ENCODE measurements around the gene CCDC88B. TPM values are rescaled to one million over a fixed set of nuclear protein-coding genes. Genes with fewer than 3 reads are reported as not detected.

Gene CCDC88B
- polyA plus RNA-seq, 1 donor from 2014 or later = 1.3 TPM

DNA sequence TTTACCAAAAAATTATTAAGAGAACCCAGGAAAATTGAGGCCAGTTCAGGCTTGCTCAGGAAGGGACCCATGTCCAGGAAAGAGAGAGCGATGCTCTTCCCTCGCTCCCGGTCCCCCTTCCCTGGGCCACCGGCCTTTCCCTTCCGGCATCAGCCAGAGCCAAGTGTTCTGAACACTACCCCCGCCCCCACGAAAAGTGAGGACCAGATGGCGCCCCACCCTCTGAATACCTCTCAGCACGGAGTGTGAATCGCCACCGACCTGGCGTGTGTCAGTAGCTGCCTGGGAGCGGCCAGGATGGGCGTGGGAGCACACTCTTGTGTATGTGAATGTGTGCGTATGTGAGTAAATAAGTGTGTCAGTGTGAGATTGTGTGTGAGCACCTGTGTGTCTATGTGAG, 39.2 kb downstream of the CCDC88B start:
- no peaks in the 10 kb centered on the region for H3K79me2 ChIP-seq (replicated peaks; ENCODE audit: insufficient read depth, low read length)
- H3K9me3 ChIP-seq (ENCODE audit: low read length) = no peaks in the 10 kb centered on the region
- no peaks in the 10 kb centered on the region for H3F3A ChIP-seq (ENCODE audit: insufficient read depth, low read length, poor library complexity, severe bottlenecking)
- H2AFZ ChIP-seq (ENCODE audit: low read depth, low read length) = no peak overlapping the region
- H3K4me2 ChIP-seq (ENCODE audit: low read length) = no peak overlapping the region
- no peaks in the 10 kb centered on the region for H3K27me3 ChIP-seq (ENCODE audit: insufficient read depth, low read depth, low read length)
- no peak overlapping the region for H3K4me3 ChIP-seq (ENCODE audit: low read length)
- no peak for TF ChIP-seq EZH2 (IDR thresholded peaks at IDR 0.05; ENCODE audit: borderline replicate concordance, insufficient read depth, low read length, poor library complexity, severe bottlenecking)
- no peak for TF ChIP-seq TAF1 (IDR thresholded peaks at IDR 0.05; ENCODE audit: low read depth)
- TF ChIP-seq SMC3 (conservative IDR thresholded peaks at IDR 0.05; ENCODE audit: poor library complexity) = no peak
- no peak for TF ChIP-seq RAD21 (conservative IDR thresholded peaks at IDR 0.05)
- TF ChIP-seq, protein P1, sequence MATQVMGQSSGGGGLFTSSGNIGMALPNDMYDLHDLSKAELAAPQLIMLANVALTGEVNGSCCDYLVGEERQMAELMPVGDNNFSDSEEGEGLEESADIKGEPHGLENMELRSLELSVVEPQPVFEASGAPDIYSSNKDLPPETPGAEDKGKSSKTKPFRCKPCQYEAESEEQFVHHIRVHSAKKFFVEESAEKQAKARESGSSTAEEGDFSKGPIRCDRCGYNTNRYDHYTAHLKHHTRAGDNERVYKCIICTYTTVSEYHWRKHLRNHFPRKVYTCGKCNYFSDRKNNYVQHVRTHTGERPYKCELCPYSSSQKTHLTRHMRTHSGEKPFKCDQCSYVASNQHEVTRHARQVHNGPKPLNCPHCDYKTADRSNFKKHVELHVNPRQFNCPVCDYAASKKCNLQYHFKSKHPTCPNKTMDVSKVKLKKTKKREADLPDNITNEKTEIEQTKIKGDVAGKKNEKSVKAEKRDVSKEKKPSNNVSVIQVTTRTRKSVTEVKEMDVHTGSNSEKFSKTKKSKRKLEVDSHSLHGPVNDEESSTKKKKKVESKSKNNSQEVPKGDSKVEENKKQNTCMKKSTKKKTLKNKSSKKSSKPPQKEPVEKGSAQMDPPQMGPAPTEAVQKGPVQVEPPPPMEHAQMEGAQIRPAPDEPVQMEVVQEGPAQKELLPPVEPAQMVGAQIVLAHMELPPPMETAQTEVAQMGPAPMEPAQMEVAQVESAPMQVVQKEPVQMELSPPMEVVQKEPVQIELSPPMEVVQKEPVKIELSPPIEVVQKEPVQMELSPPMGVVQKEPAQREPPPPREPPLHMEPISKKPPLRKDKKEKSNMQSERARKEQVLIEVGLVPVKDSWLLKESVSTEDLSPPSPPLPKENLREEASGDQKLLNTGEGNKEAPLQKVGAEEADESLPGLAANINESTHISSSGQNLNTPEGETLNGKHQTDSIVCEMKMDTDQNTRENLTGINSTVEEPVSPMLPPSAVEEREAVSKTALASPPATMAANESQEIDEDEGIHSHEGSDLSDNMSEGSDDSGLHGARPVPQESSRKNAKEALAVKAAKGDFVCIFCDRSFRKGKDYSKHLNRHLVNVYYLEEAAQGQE (IDR thresholded peaks at IDR 0.05; ENCODE audit: borderline replicate concordance) = no peak
- no peak for TF ChIP-seq EP300 (conservative IDR thresholded peaks at IDR 0.05; ENCODE audit: poor library complexity, severe bottlenecking)
- H3K9me2 ChIP-seq (ENCODE audit: insufficient read depth, low read length) = no peaks in the 10 kb centered on the region
- no peaks in the 10 kb centered on the region for H3K36me3 ChIP-seq (ENCODE audit: insufficient read depth, low read length)
- no peaks in the 10 kb centered on the region for H4K20me1 ChIP-seq (ENCODE audit: insufficient read depth)
- H3K9ac ChIP-seq (ENCODE audit: low read length) = no peak overlapping the region
- H3K27ac ChIP-seq (ENCODE audit: low read length) = no peak overlapping the region

DNA sequence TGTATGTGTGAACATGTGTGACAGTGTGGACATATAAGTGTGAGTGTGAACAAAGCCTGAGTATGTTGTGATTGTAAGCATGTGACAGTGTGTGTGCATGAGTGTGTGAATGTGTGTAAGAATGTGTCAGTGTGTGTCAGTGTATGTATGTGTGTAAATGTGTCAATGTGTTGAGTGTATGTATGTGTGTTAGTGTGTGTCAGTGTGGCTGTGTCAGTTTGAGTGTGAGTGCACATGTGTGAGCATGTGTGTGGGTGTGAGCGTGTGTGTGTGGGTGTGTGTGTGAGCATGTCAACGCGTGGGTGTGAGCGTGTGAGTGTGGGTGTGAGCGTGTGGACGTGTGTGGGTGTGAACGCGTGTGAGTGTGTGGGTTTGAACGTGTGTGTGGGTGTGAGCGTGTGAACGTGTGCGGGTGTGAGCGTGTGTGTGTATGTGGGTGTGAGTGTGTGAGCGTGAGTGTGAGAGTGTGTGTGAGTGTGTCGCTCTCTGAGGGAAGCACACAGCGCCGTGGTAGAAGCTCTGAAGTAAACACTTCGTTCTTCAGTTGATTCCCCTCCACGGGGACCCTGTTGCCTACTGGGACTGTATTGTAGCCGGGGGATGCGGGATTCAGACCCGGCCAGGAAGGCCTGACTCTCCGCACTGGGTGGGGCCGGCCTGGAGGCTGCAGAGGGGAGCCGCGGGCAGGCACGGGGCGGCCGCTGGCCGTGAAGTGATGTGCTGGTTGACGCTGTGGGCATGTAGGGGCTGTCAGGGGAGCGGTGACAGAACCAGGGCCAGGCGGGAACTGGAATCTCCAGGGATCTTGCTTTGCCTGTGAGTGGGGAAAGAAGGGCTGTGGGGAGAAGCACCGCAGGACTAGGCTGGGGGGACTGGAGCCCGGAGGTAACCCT, 40.1 kb downstream of the CCDC88B start:
- Histone ChIP-seq H3K27ac (ENCODE audit: low read length) (no peak overlapping the region), H3F3A (ENCODE audit: insufficient read depth, low read length, poor library complexity, severe bottlenecking) (no peaks in the 10 kb centered on the region), H3K9me2 (ENCODE audit: insufficient read depth, low read length) (no peaks in the 10 kb centered on the region), H3K4me3 (ENCODE audit: low read length) (no peak overlapping the region), H3K36me3 (ENCODE audit: insufficient read depth, low read length) (no peaks in the 10 kb centered on the region), H3K27me3 (ENCODE audit: insufficient read depth, low read depth, low read length) (no peaks in the 10 kb centered on the region), H3K79me2 (replicated peaks; ENCODE audit: insufficient read depth, low read length) (no peaks in the 10 kb centered on the region), H3K9me3 (ENCODE audit: low read length) (no peaks in the 10 kb centered on the region), H3K9ac (ENCODE audit: low read length) (no peak overlapping the region), H3K4me2 (ENCODE audit: low read length) (no peak overlapping the region), H4K20me1 (ENCODE audit: insufficient read depth) (no peaks in the 10 kb centered on the region), H2AFZ (ENCODE audit: low read depth, low read length) (no peak overlapping the region)
- no peak for TF ChIP-seq EZH2 (IDR thresholded peaks at IDR 0.05; ENCODE audit: borderline replicate concordance, insufficient read depth, low read length, poor library complexity, severe bottlenecking)
- no peak for TF ChIP-seq TAF1 (IDR thresholded peaks at IDR 0.05; ENCODE audit: low read depth)
- TF ChIP-seq POLR2AphosphoS5 (IDR thresholded peaks at IDR 0.05) = no peak
- no peak for TF ChIP-seq CTCF (IDR thresholded peaks at IDR 0.05; ENCODE audit: poor library complexity, severe bottlenecking)
- TF ChIP-seq MXI1 (conservative IDR thresholded peaks at IDR 0.05; ENCODE audit: poor library complexity, severe bottlenecking) = no peak
- no peak for TF ChIP-seq EP300 (conservative IDR thresholded peaks at IDR 0.05; ENCODE audit: poor library complexity, severe bottlenecking)
- TF ChIP-seq RAD21 (conservative IDR thresholded peaks at IDR 0.05) = no peak
- TF ChIP-seq, protein P1 (IDR thresholded peaks at IDR 0.05; ENCODE audit: borderline replicate concordance) = no peak

All from neural cell (in vitro differentiated cells).